Ramos (cell line): ENCODE results near the gene POLD1.
"Not testable (repeated sequence)": the region's sequence is repeated elsewhere in the genome, so short reads cannot be mapped to it uniquely, and the experiment has no call there.

ENCODE experiments used
- in situ Hi-C: fragments of 300-500 bp; cut with MboI; formaldehyde crosslinking; loops from one replicate; pipeline ENCODE4 v1.14.3; 2022; ENCODE audit warnings: low sequenced_read_pairs; ENCODE audit not compliant: unreplicated experiment

The POLD1 gene

GRCh38 chr19:50432221-50433028, 48.3 kb downstream of the POLD1 start, which contains the start of gene MYBPC2:
Gene MYBPC2, plus strand, starts transcription at chr19:50432892. Its CDS starts 62 bp downstream, at chr19:50432954.
- in situ Hi-C loops = no loop called here

- in situ Hi-C loops = no loop called here
Measured at GRCh38 chr19:50433201-50434180, 49.3 kb downstream of the POLD1 start.

- in situ Hi-C loops = no loop called here
Measured at GRCh38 chr19:50434525-50434924, 50.4 kb downstream of the POLD1 start.

GRCh38 chr19:50435221-50435620, 51.1 kb downstream of the POLD1 start:
- in situ Hi-C loops = no loop called here

GRCh38 chr19:50435627-50436026, 51.5 kb downstream of the POLD1 start:
- in situ Hi-C loops = no loop called here

- in situ Hi-C loops = no loop called here
Measured at GRCh38 chr19:50437862-50438449, 53.8 kb downstream of the POLD1 start.

- in situ Hi-C loops = not testable (repeated sequence)
Measured at GRCh38 chr19:50439130-50439529, 55.0 kb downstream of the POLD1 start.

GRCh38 chr19:50444059-50444458, 59.9 kb downstream of the POLD1 start:
- in situ Hi-C loops = no loop called here

GRCh38 chr19:50447053-50447452, 62.9 kb downstream of the POLD1 start:
- in situ Hi-C loops = no loop called here

- in situ Hi-C loops = no loop called here
Measured at GRCh38 chr19:50447750-50448149, 63.6 kb downstream of the POLD1 start.

GRCh38 chr19:50449236-50449899, 65.2 kb downstream of the POLD1 start:
- in situ Hi-C loops = no loop called here

GRCh38 chr19:50450369-50451222, 66.4 kb downstream of the POLD1 start:
- in situ Hi-C loops = no loop called here

GRCh38 chr19:50451223-50451534, 67.0 kb downstream of the POLD1 start:
- in situ Hi-C loops = no loop called here

GRCh38 chr19:50453243-50453642, 69.1 kb downstream of the POLD1 start:
- in situ Hi-C loops = no loop called here

GRCh38 chr19:50455992-50456391, 71.8 kb downstream of the POLD1 start:
- in situ Hi-C loops = no loop called here

GRCh38 chr19:50457300-50457699, 73.2 kb downstream of the POLD1 start:
- in situ Hi-C loops = no loop called here

GRCh38 chr19:50458396-50459066, 74.4 kb downstream of the POLD1 start:
- in situ Hi-C loops = no loop called here

- in situ Hi-C loops = no loop called here
Measured at GRCh38 chr19:50459067-50459456, 74.9 kb downstream of the POLD1 start.

- in situ Hi-C loops = loop anchor here (5.0 to 10.0 kb wide), 2 partner anchors 92 to 205 kb away; partner anchors contain the start of gene NAPSA
Measured at GRCh38 chr19:50459638-50460037, 75.5 kb downstream of the POLD1 start.
